BJ (cell line): ENCODE measurements around the gene MACF1. TPM values are rescaled to one million over a fixed set of nuclear protein-coding genes. Genes with fewer than 3 reads are reported as not detected.

Source experiments
- CTCF ChIA-PET: fragments of 350-600 bp; formaldehyde crosslinking; extraction: SDS; loops from one replicate; lab custom pipeline; 2021; ENCODE audit warnings: antibody characterized with exemption, inconsistent platforms; lab: Yijun Ruan, JAX
- POLR2A ChIA-PET: fragments of 300-600 bp; sonication (Branson Sonifier 250); formaldehyde crosslinking; extraction: SDS; loops from one replicate; lab custom pipeline; 2021; ENCODE audit warnings: antibody characterized with exemption; lab: Charles Lee
- DNase-seq: peaks from one replicate; pipeline ENCODE4 v3.0.0-alpha.2; 2011; ENCODE audit warnings: low read depth
- H3K27me3 ChIP-seq: 2 replicates; pipeline ENCODE4 v1.6.0; 2011; ENCODE audit warnings: low read length; ENCODE audit not compliant: control insufficient read depth, insufficient read depth
- H3K36me3 ChIP-seq: 2 replicates; pipeline ENCODE4 v1.5.1; 2011; ENCODE audit warnings: low read length; ENCODE audit not compliant: control insufficient read depth, insufficient read depth
- H3K4me3 ChIP-seq: 2 replicates; pipeline ENCODE4 v1.5.1; 2011; ENCODE audit warnings: low read depth, mild to moderate bottlenecking, control low read depth, low read length
- CTCF ChIP-seq: IDR thresholded peaks from 2 replicates; pipeline ENCODE4 v1.5.1; 2011; ENCODE audit warnings: low read depth, mild to moderate bottlenecking, control low read depth, inconsistent platforms, low read length, moderate library complexity; ENCODE audit not compliant: insufficient read depth
- polyA plus RNA-seq: library from polyadenylated mRNA; depleted of rRNA; stranded (reverse); fragments of >200 nt; gene quantifications from 2 replicates; pipeline ENCODE4 v1.2.3, GENCODE V29; 2011

Gene MACF1
- polyA plus RNA-seq, 1 experiment: 57.3 TPM

GRCh38 chr1:39301606-39302005 is 97.1 kb downstream of the MACF1 start:
- DNase-seq: no peak
- POLR2A ChIA-PET: no interaction called here
- TF ChIP-seq CTCF: no peak
- Histone ChIP-seq H3K36me3 (peaks cover 17% of the 10 kb centered on the region), H3K4me3 (no peak overlapping the region), H3K27me3 (no peaks in the 10 kb centered on the region)
- CTCF ChIA-PET: no interaction called here

DNA sequence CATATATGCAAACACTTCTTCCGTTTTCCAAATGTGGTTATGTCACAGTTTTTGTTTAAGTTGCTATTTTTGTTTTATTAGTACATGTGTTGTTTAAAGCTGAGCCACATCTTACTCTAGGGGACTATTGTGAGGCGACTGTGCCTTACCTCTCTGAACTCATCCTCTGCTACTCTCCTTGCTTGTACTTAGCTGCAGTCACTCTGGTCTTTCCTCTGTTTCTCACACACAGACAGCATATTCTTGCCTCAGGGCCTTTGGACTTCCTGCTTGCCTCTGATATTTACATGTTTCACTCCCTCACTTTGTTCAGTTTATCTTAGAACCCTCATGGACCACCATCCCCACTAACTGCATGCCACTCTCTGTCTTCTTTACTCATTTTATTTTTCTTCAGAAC is 101.1 kb downstream of the MACF1 start:
- Histone ChIP-seq H3K36me3 (peaks cover 16% of the 10 kb centered on the region), H3K4me3 (no peak overlapping the region), H3K27me3 (no peaks in the 10 kb centered on the region)
- ChIA-PET CTCF (interaction anchor here (0.9 kb wide), 1 partner anchor 10 kb away, joined by 3 read pairs; no protein-coding TSS in a partner anchor), POLR2A (no interaction called here)
- no peak for TF ChIP-seq CTCF
- DNase-seq: no peak

- peaks cover 18% of the 10 kb centered on the region for H3K36me3 ChIP-seq
- CTCF ChIA-PET: interaction anchor here (0.7 to 1.5 kb wide), 4 partner anchors 23 to 211 kb away, joined by 3 to 4 read pairs (median 3); no protein-coding TSS in a partner anchor
- TF ChIP-seq CTCF: no peak
These were observed 105.5 kb downstream of the MACF1 start for GRCh38 chr1:39310015-39310414.

DNA sequence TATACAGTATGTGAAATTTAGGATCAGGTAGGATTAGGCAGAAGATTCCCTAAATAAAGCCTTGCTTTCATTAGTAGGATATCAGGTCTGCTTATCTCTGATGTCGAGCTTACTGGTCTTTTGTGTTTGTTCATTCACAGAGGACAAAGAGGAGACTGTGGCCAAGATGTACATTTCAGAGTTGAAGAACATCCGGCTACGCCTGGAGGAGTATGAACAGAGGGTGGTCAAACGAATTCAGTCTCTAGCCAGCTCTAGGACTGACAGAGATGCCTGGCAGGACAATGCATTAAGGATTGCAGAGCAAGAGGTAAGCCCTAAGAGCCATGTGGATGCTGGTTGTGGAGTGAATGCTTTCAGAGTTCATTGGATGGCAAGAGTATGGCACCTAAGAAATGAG is 106.2 kb downstream of the MACF1 start:
- Histone ChIP-seq H3K4me3 (no peak overlapping the region), H3K27me3 (no peaks in the 10 kb centered on the region), H3K36me3 (peaks cover 20% of the 10 kb centered on the region)
- TF ChIP-seq CTCF: no peak
- POLR2A ChIA-PET: no interaction called here
- no peak for DNase-seq
- CTCF ChIA-PET: interaction anchor here (0.7 to 1.5 kb wide), 4 partner anchors 23 to 224 kb away, joined by 3 to 4 read pairs (median 3); no protein-coding TSS in a partner anchor

More at GRCh38 chr1:39310015-39310414, 105.5 kb downstream of the MACF1 start:
- DNase-seq: no peak
- POLR2A ChIA-PET: no interaction called here
- H3K4me3 ChIP-seq: no peak overlapping the region
- H3K27me3 ChIP-seq: no peaks in the 10 kb centered on the region

DNA sequence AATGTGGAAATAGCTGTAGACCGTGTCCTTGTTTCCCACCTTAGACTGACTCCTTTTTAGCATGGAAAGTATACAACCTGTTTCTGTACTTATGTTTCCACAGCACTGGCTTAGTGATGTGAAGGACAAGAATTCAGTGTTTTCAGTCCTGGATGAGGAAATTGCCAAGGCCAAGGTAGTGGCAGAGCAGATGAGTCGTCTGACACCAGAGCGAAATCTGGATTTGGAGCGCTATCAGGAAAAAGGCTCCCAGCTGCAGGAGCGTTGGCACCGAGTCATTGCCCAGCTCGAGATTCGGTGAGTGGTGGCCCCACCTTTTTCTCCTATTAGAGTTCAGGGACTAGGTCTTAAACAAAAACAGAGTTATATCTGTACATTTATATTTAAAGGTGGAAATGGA is 112.6 kb downstream of the MACF1 start:
- Histone ChIP-seq H3K4me3 (no peak overlapping the region), H3K27me3 (no peaks in the 10 kb centered on the region), H3K36me3 (peaks cover 18% of the 10 kb centered on the region)
- ChIA-PET POLR2A (no interaction called here), CTCF (interaction anchor here (1.7 kb wide), 1 partner anchor 218 kb away, joined by 7 read pairs; no protein-coding TSS in a partner anchor)
- no peak for TF ChIP-seq CTCF
- DNase-seq: no peak
